ENCODE data around the gene SLC8A1. TPM values are rescaled to one million over a fixed set of nuclear protein-coding genes. Genes with fewer than 3 reads are reported as not detected.
A peak's percentile ranks its signal among the peaks of the same experiment; 100 is the strongest.

The SLC8A1 gene
- total RNA-seq, 1 experiment from 2014 or later = 1.6 TPM

- Mint-ChIP-seq H3K27ac (ENCODE audit: low read depth, unreplicated experiment) (no peak overlapping the region), H3K36me3 (ENCODE audit: insufficient read depth, unreplicated experiment) (no peaks in the 10 kb centered on the region), H3K4me1 (ENCODE audit: insufficient read depth, unreplicated experiment) (peaks cover 10% of the 10 kb centered on the region), H3K9me3 (ENCODE audit: unreplicated experiment) (no peaks in the 10 kb centered on the region), H3K4me3 (ENCODE audit: unreplicated experiment) (no peak overlapping the region), H3K27me3 (ENCODE audit: insufficient read depth, unreplicated experiment) (no peaks in the 10 kb centered on the region)
- intact Hi-C loops (cut with micrococcal nuclease) = no loop called here
- BruUV-seq (replicated peaks) = no TSS peak
- CTCF ChIA-PET = interaction anchor here (0.7 to 1.5 kb wide), 6 partner anchors 9 to 1591 kb away, joined by 3 to 7 read pairs (median 4); no protein-coding TSS in a partner anchor
- TF ChIP-seq CTCF (IDR thresholded peaks at IDR 0.05; ENCODE audit: unreplicated experiment) = no peak
- POLR2A ChIA-PET = interaction anchor here (1.3 kb wide), 2 partner anchors 27 to 88 kb away, joined by 3 to 4 read pairs; no protein-coding TSS in a partner anchor
- peak; percentile 85 for DNase-seq (ENCODE audit: unreplicated experiment)
Observed at GRCh38 chr2:40192864-40193669, 258.8 kb downstream of the SLC8A1 start.

GRCh38 chr2:40190457-40190856 lies 261.4 kb downstream of the SLC8A1 start:
- ChIA-PET POLR2A (no interaction called here), CTCF (interaction anchor here (1.6 kb wide), 1 partner anchor 364 kb away, joined by 4 read pairs; no protein-coding TSS in a partner anchor)
- Mint-ChIP-seq H3K4me3 (ENCODE audit: unreplicated experiment) (no peak overlapping the region), H3K36me3 (ENCODE audit: insufficient read depth, unreplicated experiment) (no peaks in the 10 kb centered on the region), H3K9me3 (ENCODE audit: unreplicated experiment) (no peaks in the 10 kb centered on the region), H3K27ac (ENCODE audit: low read depth, unreplicated experiment) (no peak overlapping the region), H3K27me3 (ENCODE audit: insufficient read depth, unreplicated experiment) (no peaks in the 10 kb centered on the region), H3K4me1 (ENCODE audit: insufficient read depth, unreplicated experiment) (peaks cover 10% of the 10 kb centered on the region)
- no peak for TF ChIP-seq CTCF (IDR thresholded peaks at IDR 0.05; ENCODE audit: unreplicated experiment)
- intact Hi-C loops (cut with micrococcal nuclease) = no loop called here
- BruUV-seq (replicated peaks) = no TSS peak
- no peak for DNase-seq (ENCODE audit: unreplicated experiment)

GRCh38 chr2:40189881-40190280 lies 262.0 kb downstream of the SLC8A1 start:
- Mint-ChIP-seq H3K27ac (ENCODE audit: low read depth, unreplicated experiment) (no peak overlapping the region), H3K4me1 (ENCODE audit: insufficient read depth, unreplicated experiment) (peaks cover 10% of the 10 kb centered on the region), H3K9me3 (ENCODE audit: unreplicated experiment) (no peaks in the 10 kb centered on the region), H3K27me3 (ENCODE audit: insufficient read depth, unreplicated experiment) (no peaks in the 10 kb centered on the region), H3K4me3 (ENCODE audit: unreplicated experiment) (no peak overlapping the region), H3K36me3 (ENCODE audit: insufficient read depth, unreplicated experiment) (no peaks in the 10 kb centered on the region)
- DNase-seq (ENCODE audit: unreplicated experiment) = no peak
- intact Hi-C loops (cut with micrococcal nuclease) = no loop called here
- POLR2A ChIA-PET = no interaction called here
- CTCF ChIA-PET = interaction anchor here (0.6 to 1.6 kb wide), 2 partner anchors 338 to 364 kb away, joined by 3 to 4 read pairs; no protein-coding TSS in a partner anchor
- no TSS peak for BruUV-seq (replicated peaks)
- no peak for TF ChIP-seq CTCF (IDR thresholded peaks at IDR 0.05; ENCODE audit: unreplicated experiment)

GRCh38 chr2:40187054-40187453 lies 264.8 kb downstream of the SLC8A1 start:
- BruUV-seq (replicated peaks) = no TSS peak
- Mint-ChIP-seq H3K27me3 (ENCODE audit: insufficient read depth, unreplicated experiment) (no peaks in the 10 kb centered on the region), H3K27ac (ENCODE audit: low read depth, unreplicated experiment) (no peak overlapping the region), H3K36me3 (ENCODE audit: insufficient read depth, unreplicated experiment) (no peaks in the 10 kb centered on the region), H3K4me1 (ENCODE audit: insufficient read depth, unreplicated experiment) (no peaks in the 10 kb centered on the region), H3K9me3 (ENCODE audit: unreplicated experiment) (no peaks in the 10 kb centered on the region), H3K4me3 (ENCODE audit: unreplicated experiment) (no peak overlapping the region)
- ChIA-PET CTCF (interaction anchor here (0.7 kb wide), 1 partner anchor 377 kb away, joined by 3 read pairs; no protein-coding TSS in a partner anchor), POLR2A (no interaction called here)
- no peak for DNase-seq (ENCODE audit: unreplicated experiment)
- intact Hi-C loops (cut with micrococcal nuclease) = no loop called here
- TF ChIP-seq CTCF (IDR thresholded peaks at IDR 0.05; ENCODE audit: unreplicated experiment) = no peak
